GM12878 (cell line): ENCODE measurements around the gene DCN.

Experiments
- BHLHE40 ChIP-seq, 2 experiments: fragments of 450-650 bp in 1 of 2; IDR thresholded peaks; 2 replicates each; pipeline ENCODE4 v1.6.1; 2011 to 2017; ENCODE audit warnings: low read depth in 2 of 2, borderline replicate concordance in 1 of 2, improper control_type of control experiment in 1 of 2, low read length in 1 of 2, mild to moderate bottlenecking in 1 of 2
- CEBPB ChIP-seq, 2 experiments: fragments of 150-350 bp in 1 of 2; IDR thresholded peaks; 2 replicates each; pipeline ENCODE4 v1.6.1; 2012 to 2014; ENCODE audit warnings: low read depth in 2 of 2, low read length in 2 of 2, borderline replicate concordance in 1 of 2, inconsistent platforms in 1 of 2
- CTCF ChIP-seq, 3 experiments: IDR thresholded peaks in 2 of 3; conservative IDR thresholded peaks in 1 of 3; 2 replicates each; pipeline ENCODE4 v1.5.1; 2011; ENCODE audit warnings: low read depth in 3 of 3, low read length in 3 of 3, mild to moderate bottlenecking in 3 of 3, control low read depth in 2 of 3, moderate library complexity in 2 of 3, inconsistent platforms in 1 of 3, mixed read lengths in 1 of 3; ENCODE audit not compliant: control insufficient read depth in 2 of 3, insufficient read depth in 1 of 3; ENCODE audit errors: extremely low read depth in 1 of 3
- HDGF ChIP-seq: fragments of 450-650 bp; IDR thresholded peaks from 2 replicates; pipeline ENCODE4 v1.6.1; 2016; ENCODE audit warnings: antibody characterized with exemption
- MLLT1 ChIP-seq: fragments of 450-650 bp; IDR thresholded peaks from 2 replicates; pipeline ENCODE4 v1.6.1; 2016; ENCODE audit warnings: mild to moderate bottlenecking
- NBN ChIP-seq: fragments of 450-650 bp; IDR thresholded peaks from 2 replicates; pipeline ENCODE4 v1.6.1; 2016
- PAX5 ChIP-seq: IDR thresholded peaks from 2 replicates; pipeline ENCODE4 v1.6.1; 2011; ENCODE audit warnings: low read depth, low read length, borderline replicate concordance
- POLR2A ChIP-seq: IDR thresholded peaks from 2 replicates; pipeline ENCODE4 v1.6.1; 2011; ENCODE audit warnings: low read depth, mild to moderate bottlenecking, low read length
- TAF1 ChIP-seq: IDR thresholded peaks from 2 replicates; pipeline ENCODE4 v1.6.1; 2011; ENCODE audit warnings: mild to moderate bottlenecking, low read depth, low read length, borderline replicate concordance
- ZSCAN29 ChIP-seq: fragments of 450-650 bp; IDR thresholded peaks from 2 replicates; pipeline ENCODE4 v1.6.1; 2017; ENCODE audit warnings: mild to moderate bottlenecking, moderate library complexity

DNA sequence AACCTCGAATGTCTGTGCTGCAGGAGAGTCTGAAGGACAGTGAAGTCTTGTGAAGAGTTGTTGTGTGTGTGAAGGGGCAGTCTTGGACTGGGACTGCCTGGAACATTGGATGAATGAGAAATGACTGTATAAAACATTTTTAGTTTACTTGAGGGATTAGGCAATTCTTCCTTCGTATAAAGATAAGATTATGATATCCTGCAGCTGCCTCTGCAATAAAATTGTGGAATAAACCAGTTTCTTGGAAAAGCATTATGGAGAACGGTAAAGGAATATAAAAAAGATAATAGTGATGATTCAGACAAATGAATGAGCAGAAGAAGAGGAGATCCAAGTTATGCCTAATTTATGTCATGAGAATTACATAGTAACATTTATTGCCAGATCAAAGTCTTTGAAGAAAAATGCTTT is 40.4 kb downstream of the DCN start:
- TF ChIP-seq BHLHE40 (IDR thresholded peaks at IDR 0.05; ENCODE audit: borderline replicate concordance in 1 of 2, low read depth in 2 of 2, low read length in 1 of 2), result no peak
- no peak for TF ChIP-seq CTCF (IDR thresholded peaks at IDR 0.05 in 2 of 3, conservative IDR thresholded peaks at IDR 0.05 in 1 of 3; ENCODE audit: control insufficient read depth in 2 of 3, extremely low read depth in 1 of 3, insufficient read depth in 1 of 3, low read depth in 3 of 3, low read length in 3 of 3)
- TF ChIP-seq TAF1, result no peak
- no peak for TF ChIP-seq MLLT1
- TF ChIP-seq NBN, result no peak
- no peak for TF ChIP-seq HDGF
- TF ChIP-seq POLR2A, result no peak
- TF ChIP-seq PAX5, result no peak
- no peak for TF ChIP-seq ZSCAN29
- TF ChIP-seq CEBPB (IDR thresholded peaks at IDR 0.05; ENCODE audit: borderline replicate concordance in 1 of 2, low read depth in 2 of 2, low read length in 2 of 2), result no peak
